ENCODE results near the gene LY6G6F. TPM values are rescaled to one million over a fixed set of nuclear protein-coding genes. Genes with fewer than 3 reads are reported as not detected.

Gene LY6G6F
- total and polyA plus RNA-seq, 2 experiments from 2014 or later, result not detected

GRCh38 chr6:31687860-31688693 is 18.6 kb upstream of the LY6G6F start:
- Histone ChIP-seq H4K20me1 (ENCODE audit: insufficient read depth) (no peaks in the 10 kb centered on the region), H3K27me3 (replicated peaks; ENCODE audit: insufficient read depth) (no peaks in the 10 kb centered on the region), H3K79me2 (ENCODE audit: insufficient read depth) (no peaks in the 10 kb centered on the region), H3K27ac (no peak overlapping the region), H3K9me2 (ENCODE audit: insufficient read depth) (no peaks in the 10 kb centered on the region), H2AFZ (no peak overlapping the region), H3K36me3 (ENCODE audit: low read depth) (peaks cover 9% of the 10 kb centered on the region; the same call in 1 of the 2 replicates), H3K9ac (no peak overlapping the region), H3F3A (ENCODE audit: insufficient read depth) (no peaks in the 10 kb centered on the region), H3K4me1 (ENCODE audit: insufficient read depth) (no peaks in the 10 kb centered on the region), H3K4me2 (ENCODE audit: unreplicated experiment) (no peak overlapping the region), H3K4me3 (no peak overlapping the region), H3K9me3 (ENCODE audit: low read depth) (no peaks in the 10 kb centered on the region)
- 76 to 85% methylated on average over 13 to 14 of the region's 14 CpGs for WGBS, 2 experiments (ENCODE audit: low coverage in 1 of 2, low lambda C conversion rate in 2 of 2, missing lambda C conversion rate in 2 of 2)
- DNase-seq, result no peak
- TF ChIP-seq EZH2phosphoT487 (IDR thresholded peaks at IDR 0.05; ENCODE audit: insufficient read depth, low read depth), result no peak
- TF ChIP-seq EZH2 (IDR thresholded peaks at IDR 0.05; ENCODE audit: insufficient read depth, poor library complexity, severe bottlenecking), result no peak
- in situ Hi-C loops (cut with MboI), result no loop called here

DNA sequence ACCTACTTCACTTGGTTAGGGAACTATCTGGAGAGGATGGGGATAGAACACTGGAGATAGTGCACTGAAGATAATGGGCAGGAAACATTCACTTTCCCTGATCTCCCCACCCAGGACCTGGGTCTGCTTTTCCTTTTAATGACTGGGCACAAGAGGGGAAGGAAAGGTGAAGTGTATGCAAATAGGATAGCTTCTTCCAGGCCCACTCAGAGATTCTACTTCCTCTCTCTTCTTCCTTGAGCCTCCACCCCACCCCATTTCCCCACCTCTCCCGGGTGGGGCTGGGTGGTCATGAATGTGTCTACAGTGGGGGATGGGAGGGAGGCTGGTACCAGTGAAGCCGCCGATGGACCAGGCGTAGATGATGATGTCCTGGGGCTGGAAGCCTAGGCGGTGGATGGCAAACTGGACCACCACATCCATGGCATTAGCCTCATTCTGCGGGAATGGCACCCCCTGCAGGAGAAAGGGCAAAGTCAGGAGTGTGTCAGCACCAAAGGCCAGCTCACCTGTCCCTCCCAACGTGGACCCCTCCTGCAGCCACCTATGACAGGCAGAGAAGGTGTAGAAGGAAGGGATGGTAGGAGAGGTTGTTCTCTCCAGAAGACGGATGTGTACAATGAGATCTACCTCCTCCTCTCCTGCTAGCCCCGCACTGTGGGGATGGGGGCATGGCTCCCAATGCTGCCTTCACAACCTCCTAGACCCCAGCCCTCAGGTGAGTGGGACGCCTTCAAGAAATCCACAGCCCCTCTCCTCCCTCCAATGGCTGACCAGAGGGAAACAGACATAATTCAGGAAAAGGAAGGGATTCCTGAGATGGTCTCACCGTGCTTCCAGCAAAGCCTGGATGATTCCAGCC is 17.2 kb upstream of the LY6G6F start:
- no peaks in the 10 kb centered on the region for H3K79me2 ChIP-seq (ENCODE audit: insufficient read depth)
- H3K4me3 ChIP-seq, result no peak overlapping the region
- H3K9ac ChIP-seq, result no peak overlapping the region
- no peaks in the 10 kb centered on the region for H3F3A ChIP-seq (ENCODE audit: insufficient read depth)
- no peak overlapping the region for H3K4me2 ChIP-seq (ENCODE audit: unreplicated experiment)
- H2AFZ ChIP-seq, result no peak overlapping the region
- 89 to 92% methylated on average over 11 of the region's 11 CpGs for WGBS, 2 experiments (ENCODE audit: low coverage in 1 of 2, low lambda C conversion rate in 2 of 2, missing lambda C conversion rate in 2 of 2)
- H3K27ac ChIP-seq, result no peak overlapping the region
- no peaks in the 10 kb centered on the region for H3K27me3 ChIP-seq (replicated peaks; ENCODE audit: insufficient read depth)
- TF ChIP-seq EZH2 (IDR thresholded peaks at IDR 0.05; ENCODE audit: insufficient read depth, poor library complexity, severe bottlenecking) (no peak), EZH2phosphoT487 (IDR thresholded peaks at IDR 0.05; ENCODE audit: insufficient read depth, low read depth) (no peak)
- H3K36me3 ChIP-seq (ENCODE audit: low read depth), result peaks cover 9% of the 10 kb centered on the region; the same call in 1 of the 2 replicates
- no peaks in the 10 kb centered on the region for H3K9me2 ChIP-seq (ENCODE audit: insufficient read depth)
- in situ Hi-C loops (cut with MboI), result no loop called here
- no peaks in the 10 kb centered on the region for H3K4me1 ChIP-seq (ENCODE audit: insufficient read depth)
- peak; percentile 25 for DNase-seq
- H3K9me3 ChIP-seq (ENCODE audit: low read depth), result no peaks in the 10 kb centered on the region
- no peaks in the 10 kb centered on the region for H4K20me1 ChIP-seq (ENCODE audit: insufficient read depth)

GRCh38 chr6:31690231-31691077 is 16.2 kb upstream of the LY6G6F start:
- no peak for TF ChIP-seq EZH2phosphoT487 (IDR thresholded peaks at IDR 0.05; ENCODE audit: insufficient read depth, low read depth)
- no peak for TF ChIP-seq EZH2 (IDR thresholded peaks at IDR 0.05; ENCODE audit: insufficient read depth, poor library complexity, severe bottlenecking)
- H3K27ac ChIP-seq, result no peak overlapping the region
- no peak for DNase-seq
- WGBS, 2 experiments (ENCODE audit: low coverage in 1 of 2, low lambda C conversion rate in 2 of 2, missing lambda C conversion rate in 2 of 2), result 75 to 85% methylated on average over 10 of the region's 10 CpGs
- H3K36me3 ChIP-seq (ENCODE audit: low read depth), result peaks cover 14% of the 10 kb centered on the region; the same call in 1 of the 2 replicates
- no peaks in the 10 kb centered on the region for H3K4me1 ChIP-seq (ENCODE audit: insufficient read depth)
- no peak overlapping the region for H3K4me2 ChIP-seq (ENCODE audit: unreplicated experiment)
- H3K27me3 ChIP-seq (replicated peaks; ENCODE audit: insufficient read depth), result no peaks in the 10 kb centered on the region
- H3K9ac ChIP-seq, result no peak overlapping the region
- no peaks in the 10 kb centered on the region for H3K79me2 ChIP-seq (ENCODE audit: insufficient read depth)
- H4K20me1 ChIP-seq (ENCODE audit: insufficient read depth), result no peaks in the 10 kb centered on the region
- in situ Hi-C loops (cut with MboI), result no loop called here
- H3K9me2 ChIP-seq (ENCODE audit: insufficient read depth), result no peaks in the 10 kb centered on the region
- no peaks in the 10 kb centered on the region for H3F3A ChIP-seq (ENCODE audit: insufficient read depth)
- H3K4me3 ChIP-seq, result no peak overlapping the region
- H3K9me3 ChIP-seq (ENCODE audit: low read depth), result no peaks in the 10 kb centered on the region
- H2AFZ ChIP-seq, result no peak overlapping the region

DNA sequence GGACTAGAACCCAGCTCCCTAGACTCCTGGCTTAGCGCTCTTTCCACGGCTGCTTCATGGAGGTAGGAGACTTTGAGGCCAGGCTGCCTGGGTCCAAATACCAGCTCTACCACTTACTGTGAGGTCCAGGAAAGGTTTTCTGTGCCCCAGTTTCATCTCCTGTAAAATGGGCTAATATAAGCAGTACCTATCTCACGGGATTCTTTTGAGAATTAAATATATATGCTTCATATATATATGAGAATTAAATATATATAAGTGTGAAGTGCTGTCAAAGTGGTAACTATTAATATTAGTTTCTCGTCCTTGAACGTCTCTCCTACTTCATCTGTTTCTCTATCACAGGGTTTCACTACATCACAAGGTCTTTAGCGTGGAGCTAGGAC is 15.6 kb upstream of the LY6G6F start:
- H3K4me1 ChIP-seq (ENCODE audit: insufficient read depth), result no peaks in the 10 kb centered on the region
- no peaks in the 10 kb centered on the region for H3K9me3 ChIP-seq (ENCODE audit: low read depth)
- H3K4me3 ChIP-seq, result no peak overlapping the region
- no peak overlapping the region for H3K9ac ChIP-seq
- TF ChIP-seq EZH2 (IDR thresholded peaks at IDR 0.05; ENCODE audit: insufficient read depth, poor library complexity, severe bottlenecking) (no peak), EZH2phosphoT487 (IDR thresholded peaks at IDR 0.05; ENCODE audit: insufficient read depth, low read depth) (no peak)
- H3K36me3 ChIP-seq (ENCODE audit: low read depth), result peaks cover 16% of the 10 kb centered on the region; the same call in 1 of the 2 replicates
- H3K27ac ChIP-seq, result no peak overlapping the region
- in situ Hi-C loops (cut with MboI), result no loop called here
- no peaks in the 10 kb centered on the region for H4K20me1 ChIP-seq (ENCODE audit: insufficient read depth)
- H2AFZ ChIP-seq, result no peak overlapping the region
- no peaks in the 10 kb centered on the region for H3K79me2 ChIP-seq (ENCODE audit: insufficient read depth)
- H3F3A ChIP-seq (ENCODE audit: insufficient read depth), result no peaks in the 10 kb centered on the region
- H3K27me3 ChIP-seq (replicated peaks; ENCODE audit: insufficient read depth), result no peaks in the 10 kb centered on the region
- no peak for DNase-seq
- WGBS, 2 experiments (ENCODE audit: low coverage in 1 of 2, low lambda C conversion rate in 2 of 2, missing lambda C conversion rate in 2 of 2), result 77 to 82% methylated on average over 6 of the region's 6 CpGs
- H3K9me2 ChIP-seq (ENCODE audit: insufficient read depth), result no peaks in the 10 kb centered on the region
- no peak overlapping the region for H3K4me2 ChIP-seq (ENCODE audit: unreplicated experiment)
